ENCODE data around the gene KAT6B.

The KAT6B gene

DNA sequence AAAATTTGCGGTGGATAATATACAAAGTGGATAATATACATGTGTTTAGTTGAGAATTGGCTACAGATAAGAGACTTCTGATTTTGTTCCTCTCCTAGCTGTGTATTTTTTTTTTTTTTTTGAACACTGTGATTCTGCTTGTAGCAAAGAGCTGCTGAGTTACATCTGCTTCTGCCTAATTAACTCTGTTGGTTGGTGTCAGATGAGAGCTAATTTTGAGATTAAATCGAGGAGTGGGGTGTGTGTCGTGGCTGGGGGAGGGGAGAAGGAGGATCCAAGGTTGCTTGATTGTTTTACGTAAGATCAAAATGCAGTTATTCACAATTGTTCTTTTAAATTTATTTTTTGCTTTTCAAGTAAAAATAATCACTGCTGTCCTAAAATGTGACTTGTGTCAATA, 11.3 kb downstream of the KAT6B start:
- ChIA-PET CTCF (no interaction called here), POLR2A (interaction anchor here (0.6 kb wide), 1 partner anchor 11 kb away, joined by 7 read pairs; no protein-coding TSS in a partner anchor)
- H3K27ac ChIP-seq (ENCODE audit: extremely low read depth, low read depth, low read length): no peak overlapping the region
- no peaks in the 10 kb centered on the region for H3K9me3 ChIP-seq (ENCODE audit: control insufficient read depth, insufficient read depth, low read depth, low read length)
- H3K4me3 ChIP-seq (ENCODE audit: low read depth, low read length): no peak overlapping the region
- TF ChIP-seq, protein P1, sequence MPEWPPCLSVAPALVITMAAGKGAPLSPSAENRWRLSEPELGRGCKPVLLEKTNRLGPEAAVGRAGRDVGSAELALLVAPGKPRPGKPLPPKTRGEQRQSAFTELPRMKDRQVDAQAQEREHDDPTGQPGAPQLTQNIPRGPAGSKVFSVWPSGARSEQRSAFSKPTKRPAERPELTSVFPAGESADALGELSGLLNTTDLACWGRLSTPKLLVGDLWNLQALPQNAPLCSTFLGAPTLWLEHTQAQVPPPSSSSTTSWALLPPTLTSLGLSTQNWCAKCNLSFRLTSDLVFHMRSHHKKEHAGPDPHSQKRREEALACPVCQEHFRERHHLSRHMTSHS (tag by site-specific recombination; IDR thresholded peaks at IDR 0.05): no peak
- TF ChIP-seq ZNF426 (tag by site-specific recombination; IDR thresholded peaks at IDR 0.05) (no peak), OSR2 (tag by site-specific recombination; IDR thresholded peaks at IDR 0.05) (0 out of 2 replicates have a peak, but pooled peaks have one; percentile 20)
- TF ChIP-seq, protein P2, sequence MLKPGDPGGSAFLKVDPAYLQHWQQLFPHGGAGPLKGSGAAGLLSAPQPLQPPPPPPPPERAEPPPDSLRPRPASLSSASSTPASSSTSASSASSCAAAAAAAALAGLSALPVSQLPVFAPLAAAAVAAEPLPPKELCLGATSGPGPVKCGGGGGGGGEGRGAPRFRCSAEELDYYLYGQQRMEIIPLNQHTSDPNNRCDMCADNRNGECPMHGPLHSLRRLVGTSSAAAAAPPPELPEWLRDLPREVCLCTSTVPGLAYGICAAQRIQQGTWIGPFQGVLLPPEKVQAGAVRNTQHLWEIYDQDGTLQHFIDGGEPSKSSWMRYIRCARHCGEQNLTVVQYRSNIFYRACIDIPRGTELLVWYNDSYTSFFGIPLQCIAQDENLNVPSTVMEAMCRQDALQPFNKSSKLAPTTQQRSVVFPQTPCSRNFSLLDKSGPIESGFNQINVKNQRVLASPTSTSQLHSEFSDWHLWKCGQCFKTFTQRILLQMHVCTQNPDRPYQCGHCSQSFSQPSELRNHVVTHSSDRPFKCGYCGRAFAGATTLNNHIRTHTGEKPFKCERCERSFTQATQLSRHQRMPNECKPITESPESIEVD (tag by site-specific recombination; IDR thresholded peaks at IDR 0.05): 0 out of 2 replicates have a peak, but pooled peaks have one; percentile 6
- peaks cover 0 to 3% of the 10 kb centered on the region in 2 experiments; a peak in 1 of 3 replicates for H3K36me3 ChIP-seq (ENCODE audit: control insufficient read depth in 2 of 2, insufficient read depth in 1 of 2, low read length in 2 of 2)
- H3K4me1 ChIP-seq (ENCODE audit: control insufficient read depth, insufficient read depth, low read length): peaks cover 21% of the 10 kb centered on the region

DNA sequence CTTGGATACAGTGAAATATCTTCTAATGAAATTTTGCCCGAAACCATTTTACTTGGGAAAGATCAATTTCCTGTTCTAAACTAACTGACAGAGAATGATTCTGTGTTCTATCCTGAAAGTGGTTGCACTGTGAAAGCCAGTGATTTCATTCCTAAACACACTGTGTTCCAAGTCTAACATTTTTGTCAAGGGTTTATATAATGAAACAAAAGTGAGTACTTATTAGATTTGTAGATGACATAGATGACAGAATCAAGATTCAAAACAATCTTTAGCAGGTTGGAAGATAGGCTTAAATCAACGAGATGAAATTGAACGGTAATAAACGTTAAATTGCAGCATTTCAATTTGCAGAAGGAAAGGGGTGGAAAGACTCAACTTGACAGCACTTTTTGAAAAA, 13.3 kb downstream of the KAT6B start:
- Histone ChIP-seq H3K9me3 (ENCODE audit: control insufficient read depth, insufficient read depth, low read depth, low read length) (no peaks in the 10 kb centered on the region), H3K36me3 (ENCODE audit: control insufficient read depth in 2 of 2, insufficient read depth in 1 of 2, low read length in 2 of 2) (peaks cover 0 to 10% of the 10 kb centered on the region in 2 experiments; a peak in 1 of 3 replicates), H3K4me3 (ENCODE audit: low read depth, low read length) (no peak overlapping the region), H3K4me1 (ENCODE audit: control insufficient read depth, insufficient read depth, low read length) (peaks cover 10% of the 10 kb centered on the region), H3K27ac (ENCODE audit: extremely low read depth, low read depth, low read length) (no peak overlapping the region)
- CTCF ChIA-PET: interaction anchor here (0.6 kb wide), 1 partner anchor 556 kb away, joined by 3 read pairs; no protein-coding TSS in a partner anchor
- TF ChIP-seq, protein P3, sequence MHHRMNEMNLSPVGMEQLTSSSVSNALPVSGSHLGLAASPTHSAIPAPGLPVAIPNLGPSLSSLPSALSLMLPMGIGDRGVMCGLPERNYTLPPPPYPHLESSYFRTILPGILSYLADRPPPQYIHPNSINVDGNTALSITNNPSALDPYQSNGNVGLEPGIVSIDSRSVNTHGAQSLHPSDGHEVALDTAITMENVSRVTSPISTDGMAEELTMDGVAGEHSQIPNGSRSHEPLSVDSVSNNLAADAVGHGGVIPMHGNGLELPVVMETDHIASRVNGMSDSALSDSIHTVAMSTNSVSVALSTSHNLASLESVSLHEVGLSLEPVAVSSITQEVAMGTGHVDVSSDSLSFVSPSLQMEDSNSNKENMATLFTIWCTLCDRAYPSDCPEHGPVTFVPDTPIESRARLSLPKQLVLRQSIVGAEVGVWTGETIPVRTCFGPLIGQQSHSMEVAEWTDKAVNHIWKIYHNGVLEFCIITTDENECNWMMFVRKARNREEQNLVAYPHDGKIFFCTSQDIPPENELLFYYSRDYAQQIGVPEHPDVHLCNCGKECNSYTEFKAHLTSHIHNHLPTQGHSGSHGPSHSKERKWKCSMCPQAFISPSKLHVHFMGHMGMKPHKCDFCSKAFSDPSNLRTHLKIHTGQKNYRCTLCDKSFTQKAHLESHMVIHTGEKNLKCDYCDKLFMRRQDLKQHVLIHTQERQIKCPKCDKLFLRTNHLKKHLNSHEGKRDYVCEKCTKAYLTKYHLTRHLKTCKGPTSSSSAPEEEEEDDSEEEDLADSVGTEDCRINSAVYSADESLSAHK (tag by site-specific recombination; IDR thresholded peaks at IDR 0.05): no peak
- TF ChIP-seq, protein P4, sequence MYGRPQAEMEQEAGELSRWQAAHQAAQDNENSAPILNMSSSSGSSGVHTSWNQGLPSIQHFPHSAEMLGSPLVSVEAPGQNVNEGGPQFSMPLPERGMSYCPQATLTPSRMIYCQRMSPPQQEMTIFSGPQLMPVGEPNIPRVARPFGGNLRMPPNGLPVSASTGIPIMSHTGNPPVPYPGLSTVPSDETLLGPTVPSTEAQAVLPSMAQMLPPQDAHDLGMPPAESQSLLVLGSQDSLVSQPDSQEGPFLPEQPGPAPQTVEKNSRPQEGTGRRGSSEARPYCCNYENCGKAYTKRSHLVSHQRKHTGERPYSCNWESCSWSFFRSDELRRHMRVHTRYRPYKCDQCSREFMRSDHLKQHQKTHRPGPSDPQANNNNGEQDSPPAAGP (tag by site-specific recombination; IDR thresholded peaks at IDR 0.05): no peak
- TF ChIP-seq ZNF366 (tag by site-specific recombination; conservative IDR thresholded peaks at IDR 0.05) (no peak), WT1 (tag by site-specific recombination; IDR thresholded peaks at IDR 0.05) (no peak), ZBTB48 (tag by site-specific recombination; IDR thresholded peaks at IDR 0.05) (no peak), ZNF114 (tag by site-specific recombination; IDR thresholded peaks at IDR 0.05) (no peak)
- POLR2A ChIA-PET: no interaction called here

DNA sequence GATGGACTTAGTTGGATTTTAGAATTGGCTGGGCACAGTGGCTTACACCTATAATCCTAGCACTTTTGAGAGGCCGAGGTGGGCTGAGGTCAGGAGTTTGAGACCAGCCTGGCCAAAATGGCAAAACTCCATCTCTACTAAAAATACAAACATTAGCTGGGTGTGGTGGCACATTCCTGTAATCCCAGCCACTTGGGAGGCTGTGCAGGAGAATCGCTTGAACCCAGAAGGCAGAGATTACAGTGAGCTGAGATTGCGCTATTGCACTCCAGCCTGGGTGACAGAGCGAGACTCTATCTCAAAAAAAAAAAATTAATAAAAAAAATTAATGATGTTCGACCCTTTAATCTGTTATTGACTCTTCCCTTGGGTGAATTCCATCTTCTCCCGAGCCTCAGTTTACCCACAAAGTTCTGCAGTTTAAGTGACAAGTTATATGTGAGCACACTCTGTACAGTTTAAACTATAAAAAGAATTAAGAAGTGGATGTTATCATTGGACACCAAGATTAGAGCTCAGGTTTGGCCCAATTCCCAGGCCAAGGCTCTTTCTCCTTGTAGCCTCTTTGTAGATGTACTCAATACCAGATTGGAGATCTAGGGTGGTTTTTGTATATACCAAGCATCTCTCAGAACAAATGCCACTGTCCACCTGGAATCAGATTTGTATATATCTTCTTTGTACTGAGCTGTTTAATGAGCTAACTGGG, 15.0 kb downstream of the KAT6B start:
- Histone ChIP-seq H3K27ac (ENCODE audit: extremely low read depth, low read depth, low read length) (no peak overlapping the region), H3K4me1 (ENCODE audit: control insufficient read depth, insufficient read depth, low read length) (peaks cover 7% of the 10 kb centered on the region), H3K4me3 (ENCODE audit: low read depth, low read length) (no peak overlapping the region), H3K9me3 (ENCODE audit: control insufficient read depth, insufficient read depth, low read depth, low read length) (no peaks in the 10 kb centered on the region), H3K36me3 (ENCODE audit: control insufficient read depth in 2 of 2, insufficient read depth in 1 of 2, low read length in 2 of 2) (peaks cover 0 to 10% of the 10 kb centered on the region in 2 experiments; a peak in 1 of 3 replicates)
- ChIA-PET CTCF (no interaction called here), POLR2A (interaction anchor here (0.6 kb wide), 3 partner anchors 7 to 225 kb away, joined by 3 to 4 read pairs (median 3); no protein-coding TSS in a partner anchor)
- TF ChIP-seq, protein P5, sequence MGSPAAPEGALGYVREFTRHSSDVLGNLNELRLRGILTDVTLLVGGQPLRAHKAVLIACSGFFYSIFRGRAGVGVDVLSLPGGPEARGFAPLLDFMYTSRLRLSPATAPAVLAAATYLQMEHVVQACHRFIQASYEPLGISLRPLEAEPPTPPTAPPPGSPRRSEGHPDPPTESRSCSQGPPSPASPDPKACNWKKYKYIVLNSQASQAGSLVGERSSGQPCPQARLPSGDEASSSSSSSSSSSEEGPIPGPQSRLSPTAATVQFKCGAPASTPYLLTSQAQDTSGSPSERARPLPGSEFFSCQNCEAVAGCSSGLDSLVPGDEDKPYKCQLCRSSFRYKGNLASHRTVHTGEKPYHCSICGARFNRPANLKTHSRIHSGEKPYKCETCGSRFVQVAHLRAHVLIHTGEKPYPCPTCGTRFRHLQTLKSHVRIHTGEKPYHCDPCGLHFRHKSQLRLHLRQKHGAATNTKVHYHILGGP (tag by site-specific recombination; IDR thresholded peaks at IDR 0.05): no peak
- TF ChIP-seq ZNF302 (tag by site-specific recombination; IDR thresholded peaks at IDR 0.05; ENCODE audit: low read depth): no peak
- TF ChIP-seq ZNF768 (tag by site-specific recombination; IDR thresholded peaks at IDR 0.05): no peak
- no peak for TF ChIP-seq ZNF658 (tag by site-specific recombination; IDR thresholded peaks at IDR 0.05)
- 0 out of 2 replicates have a peak, but pooled peaks have one; percentile 9 for TF ChIP-seq ZNF600 (tag by site-specific recombination; IDR thresholded peaks at IDR 0.05)
- no peak for TF ChIP-seq ZNF366 (tag by site-specific recombination; conservative IDR thresholded peaks at IDR 0.05)
- TF ChIP-seq, protein P1 (tag by site-specific recombination; IDR thresholded peaks at IDR 0.05): no peak

All from HEK293 (cell line).